ENCODE data around the gene PCBP3. TPM values are rescaled to one million over a fixed set of nuclear protein-coding genes. Genes with fewer than 3 reads are reported as not detected.

PCBP3 gene
- total RNA-seq, 1 experiment from 2014 or later = 10.9 TPM

GRCh38 chr21:45745256-45745655, 101.7 kb downstream of the PCBP3 start:
- Mint-ChIP-seq H3K4me3 (no peak overlapping the region; a peak in 1 of 5 replicates), H3K4me1 (peaks cover 11 to 16% of the 10 kb centered on the region in 2 experiments), H3K27me3 (ENCODE audit: low read depth) (peaks cover 2% of the 10 kb centered on the region), H3K9me3 (peaks cover 3% of the 10 kb centered on the region in 2 experiments), H3K27ac (peak overlapping the region in 2 of 3 experiments; percentile 40 to 73; a peak in 1 of 7 replicates), H3K36me3 (ENCODE audit: insufficient read depth in 1 of 3, low read depth in 3 of 3) (peaks cover 8 to 18% (median 11%) of the 10 kb centered on the region in 3 experiments)
- Histone ChIP-seq H3T11ph (ENCODE audit: low read length) (no peak overlapping the region), H2BK120ac (ENCODE audit: low read depth, low read length, poor library complexity, severe bottlenecking) (no peak overlapping the region), H4K5ac (ENCODE audit: insufficient read length, low read depth, low read length) (no peak overlapping the region), H3K23ac (ENCODE audit: insufficient read length, low read depth, low read length) (no peak overlapping the region), H3K27ac (ENCODE audit: insufficient read length, low read depth, low read length) (no peak overlapping the region), H3K9me3 (ENCODE audit: control insufficient read depth, low read depth, low read length) (no peaks in the 10 kb centered on the region), H2AFZ (ENCODE audit: low read length) (no peak overlapping the region), H2BK15ac (ENCODE audit: low read depth, low read length) (no peak overlapping the region), H2AK5ac (ENCODE audit: insufficient read length, low read length) (no peak overlapping the region), H3K79me1 (ENCODE audit: insufficient read depth, low read depth, low read length, poor library complexity, severe bottlenecking) (no peaks in the 10 kb centered on the region), H3K14ac (ENCODE audit: insufficient read depth, low read length) (no peak overlapping the region), H3K18ac (ENCODE audit: insufficient read length, low read depth, low read length) (no peak overlapping the region), H2BK12ac (ENCODE audit: insufficient read length, low read depth, low read length) (no peak overlapping the region), H3K56ac (ENCODE audit: insufficient read length, low read depth, low read length) (no peak overlapping the region), H3K23me2 (ENCODE audit: insufficient read length, low read depth, low read length, poor library complexity, severe bottlenecking) (no peaks in the 10 kb centered on the region), H2BK5ac (ENCODE audit: insufficient read length, low read length) (no peak overlapping the region), H3K4me2 (ENCODE audit: insufficient read depth, insufficient read length, low read length) (no peak overlapping the region), H3K9ac (ENCODE audit: extremely low read depth, insufficient read length, low read length) (no peak overlapping the region), H4K8ac (replicated peaks; ENCODE audit: insufficient read length, low read depth, low read length) (no peak overlapping the region), H4K91ac (ENCODE audit: insufficient read length, low read depth, low read length) (no peak overlapping the region), H3K27me3 (ENCODE audit: insufficient read depth, low read length) (no peaks in the 10 kb centered on the region), H3K4ac (ENCODE audit: low read depth, low read length) (no peak overlapping the region), H3K79me2 (ENCODE audit: insufficient read depth, low read length) (no peaks in the 10 kb centered on the region), H4K20me1 (ENCODE audit: control insufficient read depth, insufficient read depth, insufficient read length) (no peaks in the 10 kb centered on the region), H2BK20ac (ENCODE audit: low read depth, low read length, poor library complexity, severe bottlenecking) (no peak overlapping the region), H3K4me1 (ENCODE audit: insufficient read depth, low read length) (no peaks in the 10 kb centered on the region; the same call in 1 of the 2 replicates)
- no CpG with 5 or more reads among the region's 7 CpGs for WGBS (ENCODE audit: extremely low coverage, insufficient read length, low lambda C conversion rate)
- TF ChIP-seq CTCF (conservative IDR thresholded peaks at IDR 0.05) = no peak
- no peak for DNase-seq
